HepG2 (cell line): ENCODE results near the gene NEDD4L.

ENCODE experiments used
- FOXO1 ChIP-seq: sonication (generic); formaldehyde crosslinking; IDR thresholded peaks from 2 replicates; pipeline ENCODE4 v1.4.0; 2020; ENCODE audit warnings: missing genetic modification reagents
- HNRNPK ChIP-seq: fragments of 200-400 bp; formaldehyde crosslinking; IDR thresholded peaks from 2 replicates; pipeline ENCODE4 v1.6.1; 2018; ENCODE audit warnings: low read length, low read depth, moderate library complexity, mild to moderate bottlenecking; ENCODE audit not compliant: poor library complexity, severe bottlenecking
- JUND ChIP-seq: sonication (generic); formaldehyde crosslinking; IDR thresholded peaks from 2 replicates; pipeline ENCODE4 v1.8.0; 2022; ENCODE audit warnings: mild to moderate bottlenecking, missing genetic modification reagents
- KDM1A ChIP-seq: IDR thresholded peaks from 2 replicates; pipeline ENCODE4 v1.6.1; 2016; ENCODE audit warnings: missing compliant biosample characterization
- TEAD3 ChIP-seq: optimal IDR thresholded peaks from 2 replicates; pipeline ENCODE3; 2016; ENCODE audit warnings: borderline replicate concordance
- ZSCAN29 ChIP-seq: sonication (generic); formaldehyde crosslinking; conservative IDR thresholded peaks from 2 replicates; pipeline ENCODE4 v1.4.0; 2020; ENCODE audit warnings: mild to moderate bottlenecking, missing genetic modification reagents
- TF ChIP-seq, protein P1 (sequence below): sonication (generic); formaldehyde crosslinking; IDR thresholded peaks from 2 replicates; pipeline ENCODE4 v1.5.0; 2020; ENCODE audit warnings: mild to moderate bottlenecking, missing genetic modification reagents, moderate library complexity

GRCh38 chr18:58305792-58306191, 261.8 kb downstream of the NEDD4L start:
- TF ChIP-seq FOXO1 (no peak), TEAD3 (CRISPR knock-in tag) (no peak), JUND (CRISPR knock-in tag) (no peak), HNRNPK (no peak), KDM1A (no peak), ZSCAN29 (no peak)
- TF ChIP-seq, protein P1, sequence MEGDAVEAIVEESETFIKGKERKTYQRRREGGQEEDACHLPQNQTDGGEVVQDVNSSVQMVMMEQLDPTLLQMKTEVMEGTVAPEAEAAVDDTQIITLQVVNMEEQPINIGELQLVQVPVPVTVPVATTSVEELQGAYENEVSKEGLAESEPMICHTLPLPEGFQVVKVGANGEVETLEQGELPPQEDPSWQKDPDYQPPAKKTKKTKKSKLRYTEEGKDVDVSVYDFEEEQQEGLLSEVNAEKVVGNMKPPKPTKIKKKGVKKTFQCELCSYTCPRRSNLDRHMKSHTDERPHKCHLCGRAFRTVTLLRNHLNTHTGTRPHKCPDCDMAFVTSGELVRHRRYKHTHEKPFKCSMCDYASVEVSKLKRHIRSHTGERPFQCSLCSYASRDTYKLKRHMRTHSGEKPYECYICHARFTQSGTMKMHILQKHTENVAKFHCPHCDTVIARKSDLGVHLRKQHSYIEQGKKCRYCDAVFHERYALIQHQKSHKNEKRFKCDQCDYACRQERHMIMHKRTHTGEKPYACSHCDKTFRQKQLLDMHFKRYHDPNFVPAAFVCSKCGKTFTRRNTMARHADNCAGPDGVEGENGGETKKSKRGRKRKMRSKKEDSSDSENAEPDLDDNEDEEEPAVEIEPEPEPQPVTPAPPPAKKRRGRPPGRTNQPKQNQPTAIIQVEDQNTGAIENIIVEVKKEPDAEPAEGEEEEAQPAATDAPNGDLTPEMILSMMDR = no peak
